MCF 10A (cell line): ENCODE data around the gene ZNF24. TPM values are rescaled to one million over a fixed set of nuclear protein-coding genes. Genes with fewer than 3 reads are reported as not detected.

Experiments used
- BruUV-seq: library from RNA; stranded (reverse); fragments of 400-500 nt; replicated peaks from 2 replicates; lab custom pipeline; 2021; lab: Mats Ljungman, UMichigan
- CTCF ChIA-PET: fragments of 300-600 bp; sonication (Branson Sonifier 250); formaldehyde crosslinking; extraction: SDS; loops from one replicate; lab custom pipeline; 2021; ENCODE audit warnings: antibody characterized with exemption, inconsistent platforms; lab: Yijun Ruan, JAX
- POLR2A ChIA-PET: fragments of 300-600, 350-650 bp; sonication (Branson Sonifier 250); formaldehyde crosslinking; extraction: SDS; loops from one replicate; lab custom pipeline; 2020; ENCODE audit warnings: antibody characterized with exemption, inconsistent platforms; lab: Yijun Ruan, JAX
- DNase-seq: peaks from one replicate; pipeline ENCODE4 v3.0.0-alpha.2; 2018; ENCODE audit not compliant: unreplicated experiment
- H3K27ac Mint-ChIP-seq: one replicate; pipeline ENCODE4 v1.8.0; 2022; ENCODE audit warnings: mild to moderate bottlenecking, low read depth, mixed read lengths; ENCODE audit not compliant: unreplicated experiment
- H3K27me3 Mint-ChIP-seq: one replicate; pipeline ENCODE4 v1.8.0; 2022; ENCODE audit warnings: mixed read lengths; ENCODE audit not compliant: insufficient read depth, unreplicated experiment
- H3K36me3 Mint-ChIP-seq: one replicate; pipeline ENCODE4 v1.8.0; 2022; ENCODE audit warnings: mild to moderate bottlenecking, moderate library complexity, mixed read lengths; ENCODE audit not compliant: insufficient read depth, unreplicated experiment
- H3K4me1 Mint-ChIP-seq: one replicate; pipeline ENCODE4 v1.8.0; 2022; ENCODE audit warnings: mixed read lengths; ENCODE audit not compliant: insufficient read depth, unreplicated experiment
- H3K4me3 Mint-ChIP-seq: one replicate; pipeline ENCODE4 v1.8.0; 2022; ENCODE audit warnings: mild to moderate bottlenecking, moderate library complexity, mixed read lengths; ENCODE audit not compliant: unreplicated experiment
- H3K9me3 Mint-ChIP-seq: one replicate; pipeline ENCODE4 v1.8.0; 2022; ENCODE audit warnings: mixed read lengths; ENCODE audit not compliant: unreplicated experiment
- CTCF ChIP-seq: fragments of 200-600 bp; IDR thresholded peaks from one replicate; pipeline ENCODE4 v1.8.0; 2022; ENCODE audit warnings: antibody characterized with exemption, mild to moderate bottlenecking; ENCODE audit not compliant: unreplicated experiment
- intact Hi-C: fragments of 100-400 bp; cut with micrococcal nuclease; formaldehyde crosslinking; loops from 2 replicates; pipeline ENCODE4 v1.14.1; 2022
- total RNA-seq: library from RNA; stranded (reverse); gene quantifications from 2 replicates; pipeline ENCODE4 v1.2.3, GENCODE V29; 2022

ZNF24 gene
- total RNA-seq, 1 experiment from 2014 or later: 39.1 TPM

- no peak overlapping the region for H3K4me3 Mint-ChIP-seq
- intact Hi-C loops: no loop called here
Measured at GRCh38 chr18:35383136-35383535, 38.9 kb upstream of the ZNF24 start.

GRCh38 chr18:35379421-35379820 is 35.2 kb upstream of the ZNF24 start:
- ChIA-PET CTCF (interaction anchor here (0.8 kb wide), 1 partner anchor 28 kb away, joined by 3 read pairs; no protein-coding TSS in a partner anchor), POLR2A (no interaction called here)
- H3K4me1 Mint-ChIP-seq: peaks cover 15% of the 10 kb centered on the region
- H3K9me3 Mint-ChIP-seq: no peaks in the 10 kb centered on the region
- no peak overlapping the region for H3K27ac Mint-ChIP-seq
- intact Hi-C loops: no loop called here
- no TSS peak for BruUV-seq
- H3K27me3 Mint-ChIP-seq: no peaks in the 10 kb centered on the region
- H3K36me3 Mint-ChIP-seq: no peaks in the 10 kb centered on the region
- H3K4me3 Mint-ChIP-seq: no peak overlapping the region
- no peak for DNase-seq
- no peak for TF ChIP-seq CTCF

More at GRCh38 chr18:35383136-35383535, 38.9 kb upstream of the ZNF24 start:
- no peak for TF ChIP-seq CTCF
- Mint-ChIP-seq H3K9me3 (no peaks in the 10 kb centered on the region), H3K36me3 (no peaks in the 10 kb centered on the region), H3K27me3 (no peaks in the 10 kb centered on the region), H3K4me1 (peaks cover 19% of the 10 kb centered on the region), H3K27ac (no peak overlapping the region)
- BruUV-seq: no TSS peak
- CTCF ChIA-PET: interaction anchor here (0.6 to 5.2 kb wide), 6 partner anchors 15 to 373 kb away, joined by 3 to 53 read pairs (median 4); no protein-coding TSS in a partner anchor
- DNase-seq: no peak
- POLR2A ChIA-PET: interaction anchor here (0.6 to 1.0 kb wide), 2 partner anchors 93 to 220 kb away, joined by 3 to 5 read pairs; partner anchors contain the start of gene ZSCAN30

- POLR2A ChIA-PET: no interaction called here
- H3K27me3 Mint-ChIP-seq: no peaks in the 10 kb centered on the region
- no peak overlapping the region for H3K27ac Mint-ChIP-seq
- CTCF ChIA-PET: interaction anchor here (0.6 kb wide), 1 partner anchor 179 kb away, joined by 3 read pairs; no protein-coding TSS in a partner anchor
- H3K36me3 Mint-ChIP-seq: no peaks in the 10 kb centered on the region
- no TSS peak for BruUV-seq
- H3K4me3 Mint-ChIP-seq: peak overlapping the region; percentile 6
- no peak for TF ChIP-seq CTCF
- no peaks in the 10 kb centered on the region for H3K9me3 Mint-ChIP-seq
- DNase-seq: no peak
- peaks cover 15% of the 10 kb centered on the region for H3K4me1 Mint-ChIP-seq
- intact Hi-C loops: no loop called here
Measured at GRCh38 chr18:35378574-35378896, 34.3 kb upstream of the ZNF24 start.

GRCh38 chr18:35377875-35378573 is 33.8 kb upstream of the ZNF24 start:
- ChIA-PET POLR2A (no interaction called here), CTCF (no interaction called here)
- H3K9me3 Mint-ChIP-seq: no peaks in the 10 kb centered on the region
- no peaks in the 10 kb centered on the region for H3K36me3 Mint-ChIP-seq
- no peaks in the 10 kb centered on the region for H3K27me3 Mint-ChIP-seq
- BruUV-seq: no TSS peak
- TF ChIP-seq CTCF: no peak
- H3K4me3 Mint-ChIP-seq: peak overlapping the region; percentile 72
- DNase-seq: peak; percentile 41
- peaks cover 15% of the 10 kb centered on the region for H3K4me1 Mint-ChIP-seq
- H3K27ac Mint-ChIP-seq: peak overlapping the region; percentile 53
- intact Hi-C loops: no loop called here
